Lower leg skin (tissue), 3 donors: ENCODE measurements around the gene WWOX.

ENCODE experiments used
- POLR2A ChIP-seq, 2 donors: fragments of 450-650 bp; IDR thresholded peaks; one replicate each; pipeline ENCODE4 v1.6.1; 2016 to 2017; ENCODE audit warnings: antibody characterized with exemption in 2 of 2, mild to moderate bottlenecking in 1 of 2, moderate library complexity in 1 of 2
- TF ChIP-seq, protein P1 (sequence below), 3 donors: fragments of 450-650 bp; IDR thresholded peaks; one replicate each; pipeline ENCODE4 v1.5.1; 2016; ENCODE audit warnings: antibody characterized with exemption in 3 of 3, mild to moderate bottlenecking in 3 of 3, moderate library complexity in 2 of 3

GRCh38 chr16:78348886-78349285, 249.4 kb downstream of the WWOX start:
- no peak for TF ChIP-seq POLR2A (IDR thresholded peaks at IDR 0.05)
- TF ChIP-seq, protein P1, sequence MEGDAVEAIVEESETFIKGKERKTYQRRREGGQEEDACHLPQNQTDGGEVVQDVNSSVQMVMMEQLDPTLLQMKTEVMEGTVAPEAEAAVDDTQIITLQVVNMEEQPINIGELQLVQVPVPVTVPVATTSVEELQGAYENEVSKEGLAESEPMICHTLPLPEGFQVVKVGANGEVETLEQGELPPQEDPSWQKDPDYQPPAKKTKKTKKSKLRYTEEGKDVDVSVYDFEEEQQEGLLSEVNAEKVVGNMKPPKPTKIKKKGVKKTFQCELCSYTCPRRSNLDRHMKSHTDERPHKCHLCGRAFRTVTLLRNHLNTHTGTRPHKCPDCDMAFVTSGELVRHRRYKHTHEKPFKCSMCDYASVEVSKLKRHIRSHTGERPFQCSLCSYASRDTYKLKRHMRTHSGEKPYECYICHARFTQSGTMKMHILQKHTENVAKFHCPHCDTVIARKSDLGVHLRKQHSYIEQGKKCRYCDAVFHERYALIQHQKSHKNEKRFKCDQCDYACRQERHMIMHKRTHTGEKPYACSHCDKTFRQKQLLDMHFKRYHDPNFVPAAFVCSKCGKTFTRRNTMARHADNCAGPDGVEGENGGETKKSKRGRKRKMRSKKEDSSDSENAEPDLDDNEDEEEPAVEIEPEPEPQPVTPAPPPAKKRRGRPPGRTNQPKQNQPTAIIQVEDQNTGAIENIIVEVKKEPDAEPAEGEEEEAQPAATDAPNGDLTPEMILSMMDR (IDR thresholded peaks at IDR 0.05) = no peak
